BE2C (cell line): Measurements from ENCODE around the gene PPP1R7.

Experiments
- DNase-seq: peaks from one replicate; pipeline ENCODE4 v3.0.0-alpha.2; 2020
- H3K27me3 ChIP-seq: fragments of 250-450 bp; sonication (Bioruptor Pico); 2 replicates; pipeline ENCODE4 v1.5.1; 2020; ENCODE audit warnings: mild to moderate bottlenecking
- H3K36me3 ChIP-seq: fragments of 250-450 bp; sonication (Bioruptor Pico); 2 replicates; pipeline ENCODE4 v1.5.1; 2020; ENCODE audit warnings: mild to moderate bottlenecking
- H3K4me1 ChIP-seq: fragments of 250-450 bp; sonication (Bioruptor Pico); 2 replicates; pipeline ENCODE4 v1.5.1; 2020
- H3K4me3 ChIP-seq: 2 replicates; pipeline ENCODE4 v1.5.1; 2011; ENCODE audit warnings: low read depth, low read length
- H3K9me3 ChIP-seq: fragments of 250-450 bp; sonication (Bioruptor Pico); 2 replicates; pipeline ENCODE4 v1.5.1; 2020
- TF ChIP-seq, protein P1 (sequence below): IDR thresholded peaks from 2 replicates; pipeline ENCODE4 v1.5.1; 2012; ENCODE audit warnings: mild to moderate bottlenecking, low read depth, low read length

Gene PPP1R7

DNA sequence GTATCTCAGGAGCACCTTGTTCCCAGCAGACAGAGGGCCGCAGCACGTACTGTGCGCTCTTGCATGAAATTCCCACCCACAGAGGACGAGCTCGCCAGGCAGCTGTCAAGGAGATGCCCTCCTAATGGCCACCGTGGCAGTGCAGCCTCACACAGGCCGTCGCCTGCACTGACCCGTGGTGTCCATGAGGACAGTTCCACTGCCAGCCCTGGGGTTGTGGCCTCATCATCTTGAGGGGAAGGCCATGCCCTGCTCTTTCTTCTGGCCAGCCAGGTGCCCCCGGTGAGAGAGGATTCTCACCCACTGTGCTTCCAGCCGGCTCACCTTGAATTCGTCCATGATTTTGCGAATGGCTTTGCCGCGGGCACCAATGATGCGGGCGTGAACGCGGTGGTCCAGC is 80.2 kb downstream of the PPP1R7 start:
- H3K36me3 ChIP-seq = peaks cover 72% of the 10 kb centered on the region
- TF ChIP-seq, protein P1, sequence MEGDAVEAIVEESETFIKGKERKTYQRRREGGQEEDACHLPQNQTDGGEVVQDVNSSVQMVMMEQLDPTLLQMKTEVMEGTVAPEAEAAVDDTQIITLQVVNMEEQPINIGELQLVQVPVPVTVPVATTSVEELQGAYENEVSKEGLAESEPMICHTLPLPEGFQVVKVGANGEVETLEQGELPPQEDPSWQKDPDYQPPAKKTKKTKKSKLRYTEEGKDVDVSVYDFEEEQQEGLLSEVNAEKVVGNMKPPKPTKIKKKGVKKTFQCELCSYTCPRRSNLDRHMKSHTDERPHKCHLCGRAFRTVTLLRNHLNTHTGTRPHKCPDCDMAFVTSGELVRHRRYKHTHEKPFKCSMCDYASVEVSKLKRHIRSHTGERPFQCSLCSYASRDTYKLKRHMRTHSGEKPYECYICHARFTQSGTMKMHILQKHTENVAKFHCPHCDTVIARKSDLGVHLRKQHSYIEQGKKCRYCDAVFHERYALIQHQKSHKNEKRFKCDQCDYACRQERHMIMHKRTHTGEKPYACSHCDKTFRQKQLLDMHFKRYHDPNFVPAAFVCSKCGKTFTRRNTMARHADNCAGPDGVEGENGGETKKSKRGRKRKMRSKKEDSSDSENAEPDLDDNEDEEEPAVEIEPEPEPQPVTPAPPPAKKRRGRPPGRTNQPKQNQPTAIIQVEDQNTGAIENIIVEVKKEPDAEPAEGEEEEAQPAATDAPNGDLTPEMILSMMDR = no peak

DNA sequence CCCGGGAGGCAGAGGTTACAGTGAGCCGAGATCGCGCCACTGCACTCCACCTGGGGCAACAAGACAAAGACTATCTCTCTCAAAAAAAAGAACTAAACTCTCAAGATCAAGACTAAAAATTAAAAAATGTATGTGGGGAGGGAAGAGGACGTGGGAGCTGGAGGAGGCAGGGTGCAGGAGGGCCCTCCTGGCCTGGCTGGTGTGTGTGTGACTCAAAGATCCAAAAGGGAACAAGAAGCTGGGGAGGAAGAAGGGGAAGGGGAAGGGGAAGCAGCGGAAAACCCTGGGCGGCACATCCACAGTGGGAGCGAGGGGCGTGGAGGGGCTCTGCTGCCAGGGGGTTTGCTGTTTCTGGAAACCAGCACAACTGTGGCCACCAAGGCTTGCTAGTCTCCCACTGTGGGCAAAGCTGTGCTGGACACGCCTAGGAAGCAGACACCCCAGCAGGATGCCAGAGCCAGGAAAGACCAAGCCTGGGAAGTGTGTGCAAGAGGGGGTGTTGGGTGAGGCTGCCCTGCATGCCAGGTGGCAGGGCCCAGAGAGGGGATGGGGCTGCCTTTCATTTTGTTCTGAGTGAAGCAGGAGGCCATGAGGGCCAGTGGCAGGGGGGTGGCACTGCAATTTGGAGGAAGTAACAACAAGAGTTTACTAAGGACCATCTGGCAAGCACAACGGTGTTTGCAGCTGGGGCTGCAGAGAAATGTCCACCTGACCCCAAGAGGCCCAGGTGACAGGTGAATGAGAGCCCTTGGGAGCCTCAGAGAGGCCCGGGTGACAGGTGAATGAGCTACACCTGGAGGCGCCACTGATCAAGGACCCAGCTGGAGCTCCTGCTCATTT is 82.7 kb downstream of the PPP1R7 start:
- TF ChIP-seq, protein P1 = no peak

More for the DNA sequence above, 80.2 kb downstream of the PPP1R7 start:
- DNase-seq = no peak
- no peaks in the 10 kb centered on the region for H3K27me3 ChIP-seq
- H3K9me3 ChIP-seq = no peaks in the 10 kb centered on the region
- H3K4me3 ChIP-seq = no peak overlapping the region
- no peaks in the 10 kb centered on the region for H3K4me1 ChIP-seq

More for the DNA sequence above, 82.7 kb downstream of the PPP1R7 start:
- Histone ChIP-seq H3K9me3 (no peaks in the 10 kb centered on the region), H3K4me3 (no peak overlapping the region), H3K36me3 (peaks cover 90% of the 10 kb centered on the region), H3K27me3 (no peaks in the 10 kb centered on the region), H3K4me1 (no peaks in the 10 kb centered on the region)
- no peak for DNase-seq
